Measurements from ENCODE around the gene FSD2. TPM values are rescaled to one million over a fixed set of nuclear protein-coding genes. Genes with fewer than 3 reads are reported as not detected.

The FSD2 gene
- total and polyA plus RNA-seq, 7 donors, result 0.51 to 65.3 (median 27.5) TPM

GRCh38 chr15:82743810-82744209, 62.1 kb downstream of the FSD2 start:
- 82 to 93% (median 93%) methylated on average over 1 of the region's 1 CpG for WGBS, 3 donors
- intact Hi-C loops (cut with DNase I), result no loop called here
- Histone ChIP-seq H3K4me3 (no peak overlapping the region), H3K27ac (no peak overlapping the region), H3K4me1 (no peaks in the 10 kb centered on the region), H3K36me3 (ENCODE audit: insufficient read depth in 1 of 2, low read depth in 1 of 2) (no peaks in the 10 kb centered on the region), H3K27me3 (ENCODE audit: insufficient read depth in 3 of 3, low read length in 2 of 3) (no peaks in the 10 kb centered on the region), H3K9me3 (no peaks in the 10 kb centered on the region)
- TF ChIP-seq CTCF (IDR thresholded peaks at IDR 0.05), result no peak
- DNase-seq (no peak), ATAC-seq (no peak)

- H3K27ac ChIP-seq, result no peak overlapping the region
- no peak for ATAC-seq
- 89 to 92% (median 92%) methylated on average over 3 of the region's 3 CpGs for WGBS, 3 donors
- peaks cover 0 to 2% of the 10 kb centered on the region in 2 donors for H3K36me3 ChIP-seq (ENCODE audit: insufficient read depth in 1 of 2, low read depth in 1 of 2)
- no peak overlapping the region for H3K4me3 ChIP-seq
- DNase-seq, result no peak
- H3K27me3 ChIP-seq (ENCODE audit: insufficient read depth in 3 of 3, low read length in 2 of 3), result no peaks in the 10 kb centered on the region
- no peaks in the 10 kb centered on the region for H3K9me3 ChIP-seq
- intact Hi-C loops (cut with DNase I), result no loop called here
- no peak for TF ChIP-seq CTCF (IDR thresholded peaks at IDR 0.05)
- no peaks in the 10 kb centered on the region for H3K4me1 ChIP-seq
Measured at GRCh38 chr15:82742134-82742533, 63.7 kb downstream of the FSD2 start.

GRCh38 chr15:82739086-82739485, 66.8 kb downstream of the FSD2 start:
- H3K4me3 ChIP-seq, result no peak overlapping the region
- H3K9me3 ChIP-seq, result no peaks in the 10 kb centered on the region
- H3K36me3 ChIP-seq (ENCODE audit: insufficient read depth in 1 of 2, low read depth in 1 of 2), result peaks cover 0 to 11% of the 10 kb centered on the region in 2 donors
- no peak overlapping the region for H3K27ac ChIP-seq
- WGBS, 3 donors, result 61 to 77% (median 71%) methylated on average over 2 of the region's 2 CpGs
- no peak for TF ChIP-seq CTCF (IDR thresholded peaks at IDR 0.05)
- DNase-seq (no peak), ATAC-seq (no peak)
- H3K27me3 ChIP-seq (ENCODE audit: insufficient read depth in 3 of 3, low read length in 2 of 3), result no peaks in the 10 kb centered on the region
- intact Hi-C loops (cut with DNase I), result no loop called here
- H3K4me1 ChIP-seq, result no peaks in the 10 kb centered on the region

GRCh38 chr15:82737975-82738374, 67.9 kb downstream of the FSD2 start:
- H3K4me3 ChIP-seq, result no peak overlapping the region
- H3K27ac ChIP-seq, result no peak overlapping the region
- 86 to 90% (median 89%) methylated on average over 2 of the region's 2 CpGs for WGBS, 3 donors
- no peaks in the 10 kb centered on the region for H3K4me1 ChIP-seq
- no peak for ATAC-seq
- no peaks in the 10 kb centered on the region for H3K9me3 ChIP-seq
- no peak for DNase-seq
- H3K27me3 ChIP-seq (ENCODE audit: insufficient read depth in 3 of 3, low read length in 2 of 3), result no peaks in the 10 kb centered on the region
- H3K36me3 ChIP-seq (ENCODE audit: insufficient read depth in 1 of 2, low read depth in 1 of 2), result peaks cover 0 to 11% of the 10 kb centered on the region in 2 donors
- no peak for TF ChIP-seq CTCF (IDR thresholded peaks at IDR 0.05)
- intact Hi-C loops (cut with DNase I), result no loop called here

GRCh38 chr15:82731527-82731926, 74.3 kb downstream of the FSD2 start:
- H3K27ac ChIP-seq, result no peak overlapping the region
- H3K4me1 ChIP-seq, result no peaks in the 10 kb centered on the region
- H3K9me3 ChIP-seq, result no peaks in the 10 kb centered on the region
- no peak overlapping the region for H3K4me3 ChIP-seq
- no peak for TF ChIP-seq CTCF (IDR thresholded peaks at IDR 0.05)
- ATAC-seq, result no peak
- no peaks in the 10 kb centered on the region for H3K27me3 ChIP-seq (ENCODE audit: insufficient read depth in 3 of 3, low read length in 2 of 3)
- intact Hi-C loops (cut with DNase I), result no loop called here
- no peak for DNase-seq
- WGBS, 3 donors, result 91 to 100% (median 94%) methylated on average over 2 of the region's 2 CpGs
- peaks cover 0 to 3% of the 10 kb centered on the region in 2 donors for H3K36me3 ChIP-seq (ENCODE audit: insufficient read depth in 1 of 2, low read depth in 1 of 2)
